ENCODE results near the gene KCTD8.

GRCh38 chr4:44165938-44166337 lies 282.7 kb downstream of the KCTD8 start:
- TF ChIP-seq CTCF (IDR thresholded peaks at IDR 0.05; ENCODE audit: low read depth, low read length, poor library complexity, severe bottlenecking) = no peak
- TF ChIP-seq EZH2phosphoT487 (IDR thresholded peaks at IDR 0.05; ENCODE audit: borderline replicate concordance, low read length) = no peak
